ENCODE results near the gene IMPDH2. TPM values are rescaled to one million over a fixed set of nuclear protein-coding genes. Genes with fewer than 3 reads are reported as not detected.

IMPDH2 gene
- 181 TPM for total RNA-seq (ENCODE audit: insufficient read depth, low replicate concordance)

GRCh38 chr3:49028673-49029562 lies at the start of gene IMPDH2:
IMPDH2 (minus strand) TSS chr3:49029398; CDS start chr3:49029350, 48 bp downstream.
- peak; percentile 96 for DNase-seq (ENCODE audit: low spot score)

- no peak for DNase-seq (ENCODE audit: low spot score)
Measured at GRCh38 chr3:49076646-49077045, 47.4 kb upstream of the IMPDH2 start.

DNA sequence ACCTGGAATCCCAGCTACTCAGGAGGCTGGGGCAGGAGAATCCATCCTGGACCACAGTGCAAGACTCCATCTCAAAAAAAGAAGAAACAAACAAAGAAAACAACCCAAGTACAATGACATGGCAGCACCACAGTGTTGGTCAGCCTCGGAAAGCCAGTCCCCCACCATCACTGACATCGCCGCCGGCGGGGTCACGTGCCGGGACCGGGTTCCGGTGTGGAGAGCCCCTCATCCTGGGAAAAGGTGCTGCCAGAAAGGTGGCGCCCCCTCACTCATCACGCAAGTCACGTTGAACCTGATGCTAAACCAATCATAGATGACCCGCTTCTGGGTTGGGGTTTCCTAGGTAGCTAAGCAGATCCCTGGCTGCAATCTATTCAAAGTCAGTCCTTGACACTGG lies 46.9 kb upstream of the IMPDH2 start:
- DNase-seq (ENCODE audit: low spot score): no peak

DNA sequence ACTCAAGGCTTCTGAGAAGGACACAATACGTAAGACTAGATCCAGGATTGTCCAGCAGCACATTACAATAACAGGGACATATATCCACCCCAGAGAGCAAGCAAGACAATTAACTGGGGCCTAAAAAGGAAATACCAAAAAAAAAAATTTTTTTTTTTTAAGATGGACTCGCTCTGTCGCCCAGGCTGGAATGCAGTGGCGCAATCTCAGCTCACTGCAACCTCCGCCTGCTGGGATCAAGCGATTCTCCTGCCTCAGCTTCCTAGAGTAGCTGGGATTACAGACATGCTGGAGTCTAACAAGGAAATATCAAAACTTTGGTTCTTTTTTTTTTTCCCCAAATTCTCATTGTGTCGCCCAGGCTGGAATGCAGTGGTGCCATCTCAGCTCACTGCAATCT lies 28.8 kb upstream of the IMPDH2 start:
- peak; percentile 13 for DNase-seq (ENCODE audit: low spot score)

GRCh38 chr3:49057268-49057667 lies 28.1 kb upstream of the IMPDH2 start:
- no peak for DNase-seq (ENCODE audit: low spot score)

- no peak for DNase-seq (ENCODE audit: low spot score)
Measured at GRCh38 chr3:49054344-49054862, 25.2 kb upstream of the IMPDH2 start.

DNA sequence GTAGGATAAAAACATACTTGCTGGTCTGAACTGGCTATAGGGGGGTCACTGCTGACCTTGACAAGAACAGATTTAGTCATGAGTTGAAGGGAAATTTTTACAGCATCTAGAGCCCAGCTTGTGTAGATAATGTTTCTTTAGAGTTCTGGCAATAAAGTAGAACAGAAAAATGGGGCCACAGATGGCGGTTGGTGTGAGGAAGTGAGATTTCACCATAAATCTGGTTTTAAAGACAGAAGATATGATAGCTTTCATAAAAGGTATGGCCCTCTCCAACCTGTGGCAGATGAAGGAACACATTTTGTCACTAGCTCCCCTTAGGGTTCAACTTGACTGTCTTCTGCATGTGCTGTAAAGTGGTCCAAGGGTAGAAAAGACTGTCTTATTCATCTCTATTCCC lies 24.3 kb upstream of the IMPDH2 start:
- DNase-seq (ENCODE audit: low spot score): no peak

DNA sequence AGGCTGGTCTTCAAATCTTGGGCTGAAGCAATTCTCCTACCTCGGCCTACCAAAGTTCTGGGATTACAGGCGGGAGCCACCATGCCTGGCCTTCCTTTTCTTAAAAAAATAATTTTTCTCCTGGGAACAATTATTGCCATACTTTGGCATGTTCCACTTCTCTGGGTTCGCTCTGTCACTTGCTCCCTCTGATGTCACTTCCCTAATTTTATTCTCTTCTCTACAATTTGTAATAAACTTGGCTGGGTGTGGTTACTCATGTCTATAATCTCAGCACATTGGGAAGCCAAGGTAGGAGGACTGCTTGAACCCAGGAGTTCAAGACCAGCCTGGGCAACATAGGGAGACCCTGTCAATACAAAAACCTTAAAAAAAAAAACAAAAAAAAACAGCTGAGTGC lies 6.1 kb upstream of the IMPDH2 start:
- no peak for DNase-seq (ENCODE audit: low spot score)

DNA sequence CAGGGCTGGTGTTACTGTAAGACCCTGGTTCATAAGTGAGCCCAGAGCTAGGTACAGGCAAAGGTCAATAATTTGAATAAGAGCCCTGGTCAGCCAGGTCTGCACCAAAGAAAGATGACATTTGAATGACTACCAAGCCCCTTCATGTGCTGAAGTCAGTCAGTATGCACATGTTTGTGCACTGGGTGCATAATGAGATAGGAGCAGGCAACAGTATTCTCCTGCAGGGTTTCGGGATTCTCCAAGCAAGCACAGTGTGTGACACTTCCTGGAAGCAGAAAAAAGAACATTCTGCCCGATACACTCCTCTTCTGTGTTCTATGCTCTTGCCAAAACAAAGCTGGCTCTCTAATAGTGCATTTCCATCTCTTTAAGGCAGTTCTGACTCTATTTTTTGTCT lies 5.5 kb upstream of the IMPDH2 start:
- DNase-seq (ENCODE audit: low spot score): no peak

DNA sequence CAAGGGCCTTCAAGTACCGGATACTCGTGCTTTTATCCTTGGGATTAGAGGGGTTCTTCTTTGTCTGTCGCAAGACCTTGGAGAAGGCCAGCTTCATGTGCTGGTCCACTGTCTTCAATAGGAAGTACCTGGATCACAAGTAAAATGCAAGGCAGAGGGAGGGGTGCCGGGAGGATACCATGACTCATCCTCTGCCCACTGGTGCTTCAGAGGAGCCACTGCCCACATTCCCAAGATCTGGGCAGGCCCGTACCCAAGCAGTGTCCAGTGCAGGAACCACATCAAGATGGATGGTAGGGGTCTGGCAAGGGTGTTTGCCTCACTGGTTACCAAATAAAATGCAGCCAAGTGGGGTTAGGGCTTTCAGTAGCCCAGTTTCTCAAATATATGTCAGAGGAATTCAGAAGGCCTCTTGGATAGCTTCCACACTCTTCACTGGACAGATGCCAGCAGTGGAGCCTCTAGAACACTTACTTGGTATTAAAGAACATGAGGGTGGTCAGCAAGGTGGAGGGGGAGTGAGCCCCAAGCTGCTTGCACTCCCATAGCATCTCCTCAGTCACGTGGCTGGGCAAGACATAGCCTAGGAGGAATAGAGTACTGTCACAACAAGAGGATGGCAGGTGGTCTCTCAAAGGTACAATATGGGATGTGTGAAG lies 3.6 kb upstream of the IMPDH2 start:
- DNase-seq (ENCODE audit: low spot score): no peak

- DNase-seq (ENCODE audit: low spot score): no peak
Measured at GRCh38 chr3:49030321-49030720, 1.1 kb upstream of the IMPDH2 start.

DNA sequence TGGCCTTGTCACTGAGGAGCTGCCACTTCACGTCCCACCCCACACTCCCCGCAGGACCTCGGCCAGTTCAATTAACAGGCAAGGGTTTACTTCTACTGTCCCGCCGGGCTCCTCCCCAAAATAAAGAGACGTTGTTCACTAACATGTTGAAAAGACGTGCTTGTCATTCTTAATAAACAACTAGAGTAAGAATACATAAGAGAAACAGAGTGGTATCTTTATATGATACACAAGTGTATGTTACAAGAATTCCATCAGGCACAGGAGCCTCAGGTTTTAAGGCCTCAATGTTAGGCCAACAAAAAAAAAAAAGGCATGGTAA lies 326 bp upstream of the IMPDH2 start:
- DNase-seq (ENCODE audit: low spot score): no peak

GRCh38 chr3:49028298-49028672 lies 913 bp downstream of the IMPDH2 start:
- no peak for DNase-seq (ENCODE audit: low spot score)

GRCh38 chr3:49027634-49028033 lies 1.6 kb downstream of the IMPDH2 start:
- no peak for DNase-seq (ENCODE audit: low spot score)

DNA sequence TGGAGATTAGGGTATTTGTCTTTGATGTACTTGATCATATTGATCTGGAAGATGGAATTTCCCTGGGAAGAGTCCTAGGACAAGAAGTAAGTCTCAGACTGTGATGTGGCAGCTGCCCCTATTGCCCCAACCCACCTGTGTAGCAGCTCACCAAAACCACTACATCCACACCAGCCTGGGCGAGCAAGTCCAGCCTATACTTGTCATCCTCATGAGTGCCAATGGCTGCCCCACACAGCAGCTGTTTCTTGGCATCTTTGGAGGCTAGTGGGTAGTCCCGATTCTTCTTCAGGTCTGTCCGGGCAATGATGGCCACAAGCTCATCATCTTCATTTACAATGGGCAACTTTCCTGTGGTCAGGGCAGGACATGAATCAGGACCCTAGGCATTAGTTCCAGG lies 2.7 kb downstream of the IMPDH2 start:
- no peak for DNase-seq (ENCODE audit: low spot score)

DNA sequence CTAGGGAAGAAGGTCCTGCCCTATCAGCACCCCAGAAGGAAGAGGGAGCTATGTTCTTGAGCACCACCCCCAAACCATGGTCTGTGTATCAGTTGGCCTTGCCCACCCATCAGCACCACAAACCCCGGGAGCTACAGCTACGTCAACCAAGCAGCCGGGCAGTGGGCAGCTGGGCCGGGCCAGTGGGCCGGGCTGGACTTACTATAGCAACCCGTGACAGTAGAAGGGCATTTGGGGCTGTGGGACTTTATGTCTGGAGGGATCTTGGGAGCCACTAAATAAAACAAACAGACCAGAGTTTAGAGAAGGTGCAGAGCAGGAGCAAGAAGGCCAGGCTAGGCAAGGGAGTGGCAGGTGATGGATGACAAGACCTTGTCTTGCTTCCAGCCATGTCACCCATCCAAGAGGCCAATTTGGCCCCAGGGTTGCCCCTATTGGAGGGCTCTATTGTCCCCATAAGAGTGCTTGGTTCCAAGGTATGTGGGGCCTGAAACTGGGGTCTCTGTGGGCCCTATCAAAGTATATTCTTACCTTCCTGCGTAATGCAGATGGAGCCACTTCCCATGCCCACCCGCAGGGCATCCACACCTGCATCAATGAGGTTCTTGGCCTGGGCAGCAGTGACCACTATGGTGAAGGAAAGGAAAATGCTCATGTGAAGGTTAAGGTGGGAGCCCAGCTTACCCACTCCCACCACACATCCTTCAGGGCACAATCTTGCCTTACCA lies 3.2 kb downstream of the IMPDH2 start:
- no peak for DNase-seq (ENCODE audit: low spot score)

DNA sequence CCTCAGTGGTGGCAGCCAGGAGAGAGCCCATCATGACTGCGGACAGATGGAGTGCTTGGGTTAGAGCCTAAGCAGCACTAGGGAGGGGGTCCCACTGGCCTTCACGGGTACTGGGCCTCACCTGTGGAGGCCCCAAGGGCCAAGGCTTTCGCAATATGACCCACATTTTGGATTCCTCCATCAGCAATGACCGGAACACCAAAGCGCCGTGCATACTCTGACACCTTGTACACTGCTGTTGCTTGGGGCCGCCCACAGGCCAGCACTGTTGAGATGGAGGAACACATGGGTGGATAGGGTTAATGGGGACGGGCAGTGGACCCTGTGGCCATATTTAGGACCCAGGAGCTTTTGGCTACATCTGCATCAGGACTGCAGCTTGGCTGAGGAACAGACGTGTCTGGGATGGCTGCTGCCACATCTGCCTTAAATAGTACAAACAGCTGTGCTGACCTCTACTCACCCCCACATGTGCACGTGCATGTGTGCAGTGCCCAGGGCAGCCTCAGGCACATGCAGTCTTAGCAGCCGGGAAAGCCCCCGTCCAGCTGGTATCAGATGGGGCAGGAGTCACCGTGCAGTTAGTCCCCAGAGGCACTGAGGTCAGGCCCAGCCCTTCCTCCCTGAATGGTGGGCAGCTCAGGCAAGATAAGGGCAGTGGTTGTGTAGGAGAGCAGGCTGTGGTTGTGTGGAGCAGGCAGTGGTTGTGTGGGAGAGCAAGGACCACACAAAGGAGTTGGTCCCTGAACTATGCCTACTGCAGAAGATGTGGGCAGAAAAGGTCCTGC lies 4.0 kb downstream of the IMPDH2 start:
- DNase-seq (ENCODE audit: low spot score): no peak

DNA sequence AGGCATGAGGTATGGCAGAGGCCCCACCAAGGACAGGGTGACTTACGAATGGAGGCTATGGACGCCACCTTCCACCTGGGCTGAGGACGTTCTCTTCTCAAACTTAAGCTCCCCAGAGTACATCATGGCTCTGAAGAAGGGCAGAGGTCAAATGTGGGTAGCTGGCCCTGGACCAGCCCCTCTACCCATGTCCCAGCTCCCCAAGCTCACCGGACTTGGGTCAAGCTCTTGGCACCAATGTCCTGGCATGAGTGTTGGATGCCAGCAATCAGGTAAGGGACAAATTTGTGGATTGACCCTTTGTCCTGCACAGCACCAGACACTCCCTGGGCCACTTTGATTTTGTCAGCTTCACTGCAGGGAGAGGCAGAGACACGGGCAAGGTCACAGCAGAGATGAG lies 4.7 kb downstream of the IMPDH2 start:
- DNase-seq (ENCODE audit: low spot score): no peak

- no peak for DNase-seq (ENCODE audit: low spot score)
Measured at GRCh38 chr3:49023775-49024174, 5.4 kb downstream of the IMPDH2 start.

DNA sequence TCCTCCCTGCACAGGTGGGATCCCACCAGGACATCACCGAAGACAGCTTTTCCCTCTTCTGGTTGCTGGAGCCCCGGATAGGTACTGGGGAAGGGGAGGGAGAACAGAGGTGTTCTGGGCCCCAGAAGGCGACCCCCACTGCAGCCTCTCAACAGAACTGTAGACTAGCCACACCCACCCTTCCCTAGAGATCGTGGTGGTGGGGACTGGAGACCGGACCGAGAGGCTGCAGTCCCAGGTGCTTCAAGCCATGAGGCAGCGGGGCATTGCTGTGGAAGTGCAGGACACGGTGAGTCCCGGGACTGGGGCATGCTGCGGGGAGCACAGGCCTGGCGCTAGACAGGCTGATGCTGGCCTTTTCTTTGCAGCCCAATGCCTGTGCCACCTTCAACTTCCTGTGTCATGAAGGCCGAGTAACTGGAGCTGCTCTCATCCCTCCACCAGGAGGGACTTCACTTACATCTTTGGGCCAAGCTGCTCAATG lies 6.5 kb downstream of the IMPDH2 start:
- DNase-seq (ENCODE audit: low spot score): no peak

Data from umbilical cord (tissue), 2 donors.